Right atrium auricular region (tissue), 2 donors: ENCODE measurements around the gene TBATA. TPM values are rescaled to one million over a fixed set of nuclear protein-coding genes. Genes with fewer than 3 reads are reported as not detected.

Source experiments
- DNase-seq: peaks from one replicate; pipeline ENCODE4 v3.0.0-alpha.2; 2019; ENCODE audit warnings: low spot score
- H3K27ac ChIP-seq, 2 donors: fragments of 200-600 bp; sonication (generic); 1 replicate in 1 of 2; 2 replicates in 1 of 2; pipeline ENCODE4 v1.5.1; 2016 to 2019
- H3K27me3 ChIP-seq, 2 donors: fragments of 200-600 bp; sonication (generic); one replicate each; pipeline versions ENCODE4 v1.5.1 to v1.6.0; 2017 to 2019
- H3K36me3 ChIP-seq: fragments of 200-600 bp; sonication (generic); one replicate; pipeline ENCODE4 v1.5.1; 2016
- H3K4me1 ChIP-seq, 2 donors: fragments of 200-600 bp; sonication (generic); one replicate each; pipeline versions ENCODE4 v1.5.1 to v1.6.0; 2017 to 2019
- H3K4me3 ChIP-seq, 2 donors: fragments of 200-600 bp; sonication (generic); 1 replicate in 1 of 2; 2 replicates in 1 of 2; pipeline ENCODE4 v1.5.1; 2017 to 2019; ENCODE audit warnings: mild to moderate bottlenecking in 1 of 2, moderate library complexity in 1 of 2
- H3K9me3 ChIP-seq, 2 donors: fragments of 200-600 bp; sonication (generic); one replicate each; pipeline ENCODE4 v1.5.1; 2019
- CTCF ChIP-seq, 2 donors: fragments of 200-600 bp; sonication (generic); IDR thresholded peaks; one replicate each; pipeline ENCODE4 v1.5.1; 2019; ENCODE audit warnings: antibody characterized with exemption in 2 of 2
- total RNA-seq, 2 donors: library from RNA; depleted of rRNA; stranded (reverse); fragments of >200 nt; gene quantifications; one replicate each; pipeline ENCODE4 v1.1.0, GENCODE V29; 2016

The TBATA gene
- total RNA-seq, 2 donors from 2014 or later = not detected

- no peak overlapping the region for H3K27ac ChIP-seq
- H3K27me3 ChIP-seq = no peaks in the 10 kb centered on the region
- no peak for DNase-seq
- H3K36me3 ChIP-seq = no peaks in the 10 kb centered on the region
- H3K4me1 ChIP-seq = no peaks in the 10 kb centered on the region
- H3K9me3 ChIP-seq = no peaks in the 10 kb centered on the region
- TF ChIP-seq CTCF (IDR thresholded peaks at IDR 0.05) = no peak
- no peak overlapping the region for H3K4me3 ChIP-seq
Observed at GRCh38 chr10:70801854-70802253, 16.7 kb upstream of the TBATA start.

- Histone ChIP-seq H3K27ac (no peak overlapping the region), H3K9me3 (no peaks in the 10 kb centered on the region), H3K36me3 (no peaks in the 10 kb centered on the region), H3K27me3 (no peaks in the 10 kb centered on the region), H3K4me1 (no peaks in the 10 kb centered on the region), H3K4me3 (no peak overlapping the region)
- DNase-seq = peak; percentile 53
- no peak for TF ChIP-seq CTCF (IDR thresholded peaks at IDR 0.05)
Observed at GRCh38 chr10:70799124-70799523, 13.9 kb upstream of the TBATA start.

GRCh38 chr10:70797840-70798239, 12.7 kb upstream of the TBATA start:
- no peaks in the 10 kb centered on the region for H3K4me1 ChIP-seq
- no peak overlapping the region for H3K4me3 ChIP-seq
- TF ChIP-seq CTCF (IDR thresholded peaks at IDR 0.05) = no peak
- H3K36me3 ChIP-seq = no peaks in the 10 kb centered on the region
- no peaks in the 10 kb centered on the region for H3K27me3 ChIP-seq
- no peak overlapping the region for H3K27ac ChIP-seq
- DNase-seq = no peak
- no peaks in the 10 kb centered on the region for H3K9me3 ChIP-seq

- Histone ChIP-seq H3K4me3 (no peak overlapping the region), H3K9me3 (no peaks in the 10 kb centered on the region), H3K4me1 (no peaks in the 10 kb centered on the region), H3K27me3 (no peaks in the 10 kb centered on the region), H3K27ac (no peak overlapping the region), H3K36me3 (no peaks in the 10 kb centered on the region)
- DNase-seq = no peak
- TF ChIP-seq CTCF (IDR thresholded peaks at IDR 0.05) = no peak
Observed at GRCh38 chr10:70795613-70796012, 10.4 kb upstream of the TBATA start.

GRCh38 chr10:70791386-70792039, 6.3 kb upstream of the TBATA start:
- Histone ChIP-seq H3K4me1 (no peaks in the 10 kb centered on the region), H3K27ac (no peak overlapping the region), H3K4me3 (no peak overlapping the region), H3K9me3 (peaks cover 0 to 10% of the 10 kb centered on the region in 2 donors), H3K27me3 (no peaks in the 10 kb centered on the region), H3K36me3 (no peaks in the 10 kb centered on the region)
- no peak for TF ChIP-seq CTCF (IDR thresholded peaks at IDR 0.05)
- DNase-seq = no peak
